ENCODE data around the gene C1orf52. TPM values are rescaled to one million over a fixed set of nuclear protein-coding genes. Genes with fewer than 3 reads are reported as not detected.

Gene C1orf52
- total and polyA plus RNA-seq, 2 of the 13 experiments (the other 11 are each of a cell fraction or from before 2014, with no cell fraction given) = 19.4 to 27.4 TPM

- intact Hi-C loops (cut with micrococcal nuclease; ENCODE audit: unreplicated experiment) = loop anchor here (2.0 kb wide), 1 partner anchor 47 kb away; no protein-coding TSS in a partner anchor
- no peak for TF ChIP-seq HCFC1 (IDR thresholded peaks at IDR 0.05; ENCODE audit: low read depth, low read length)
- TF ChIP-seq PITX1 (CRISPR knock-in tag; IDR thresholded peaks at IDR 0.05) = no peak
- TF ChIP-seq HMGXB4 (CRISPR knock-in tag; IDR thresholded peaks at IDR 0.05; ENCODE audit: borderline replicate concordance in 1 of 2, low read depth in 1 of 2) = no peak
- no peak for TF ChIP-seq GABPB1 (CRISPR knock-in tag; IDR thresholded peaks at IDR 0.05)
- TF ChIP-seq ZNF501 (CRISPR knock-in tag; IDR thresholded peaks at IDR 0.05) = no peak
- TF ChIP-seq ZNF512 (CRISPR knock-in tag; IDR thresholded peaks at IDR 0.05) = no peak
- TF ChIP-seq SNAPC2 (CRISPR knock-in tag; IDR thresholded peaks at IDR 0.05) = no peak
- no peak for TF ChIP-seq MATR3 (CRISPR knock-in tag; IDR thresholded peaks at IDR 0.05)
- TF ChIP-seq KLF13 (CRISPR knock-in tag; IDR thresholded peaks at IDR 0.05) = no peak
- no peak for TF ChIP-seq ZBTB25 (CRISPR knock-in tag; IDR thresholded peaks at IDR 0.05)
- no peak for TF ChIP-seq ZNF792 (CRISPR knock-in tag; IDR thresholded peaks at IDR 0.05)
- no peak for TF ChIP-seq TBP (CRISPR knock-in tag; IDR thresholded peaks at IDR 0.05)
- TF ChIP-seq ZSCAN31 (CRISPR knock-in tag; IDR thresholded peaks at IDR 0.05; ENCODE audit: low read depth) = peak; percentile 83; the same call in 1 of the 2 replicates
Observed at GRCh38 chr1:85279458-85280080, 20.1 kb upstream of the C1orf52 start.

More at GRCh38 chr1:85279458-85280080, 20.1 kb upstream of the C1orf52 start:
- in situ Hi-C loops (cut with HindIII; ENCODE audit: extremely low pct_ligation_motif_present, low pct_unique_long_range_greater_than_20kb) = no loop called here
- no TSS peak for BruUV-seq (replicated peaks)
- Histone ChIP-seq H4K20me1 (ENCODE audit: insufficient read depth, low read length) (0 out of 2 replicates have a peak, but pooled peaks cover 5% of the 10 kb centered on the region), H3K4me3 (replicated peaks in 1 of 3; ENCODE audit: insufficient read depth in 1 of 3, low read depth in 2 of 3, low read length in 3 of 3) (peak overlapping the region; percentile 19 to 51 (median 21); a peak in 5 of 6 replicates), H3K9me3 (ENCODE audit: low read length) (no peaks in the 10 kb centered on the region), H3K79me2 (ENCODE audit: insufficient read depth, low read length) (peaks cover 16% of the 10 kb centered on the region), H3K4me1 (ENCODE audit: insufficient read depth, low read length) (peaks cover 58% of the 10 kb centered on the region), H2AFZ (ENCODE audit: low read length) (peak overlapping the region; percentile 68), H3K27me3 (ENCODE audit: control insufficient read depth in 1 of 2, insufficient read depth in 2 of 2, low read length in 2 of 2) (no peaks in the 10 kb centered on the region; a peak in 1 of 5 replicates), H3K27ac (ENCODE audit: extremely low read length, insufficient read depth, low read length) (no peak overlapping the region), H3K4me2 (ENCODE audit: low read depth, low read length) (peak overlapping the region; percentile 72), H3K36me3 (replicated peaks in 1 of 2; ENCODE audit: control insufficient read depth in 1 of 2, insufficient read depth in 2 of 2, low read length in 2 of 2) (no peaks in the 10 kb centered on the region), H3K9ac (ENCODE audit: insufficient read depth, low read depth, low read length) (peak overlapping the region; percentile 35; the same call in 1 of the 2 replicates)
- 47% methylated on average over 8 of the region's 10 CpGs for WGBS (ENCODE audit: low lambda C conversion rate)
- ChIA-PET POLR2A (interaction anchor here (1.2 kb wide), 1 partner anchor 773 kb away, joined by 3 read pairs; the partner anchor contains the start of genes GNG5 and SPATA1), CTCF (ENCODE audit: low intra/inter-chr PET ratio, low total read pairs) (no interaction called here)
- no peak for FAIRE-seq
- DNase-seq (ENCODE audit: low spot score) = no peak
- ATAC-seq = no peak

Measured in HepG2 (cell line).